Loucy (cell line): ENCODE data around the gene SLC16A8.

Source experiments
- CTCF ChIP-seq: fragments of 200-600 bp; sonication (generic); conservative IDR thresholded peaks from 2 replicates; pipeline ENCODE4 v1.5.1; 2014; ENCODE audit warnings: mild to moderate bottlenecking, antibody characterized with exemption, low read length
- EZH2phosphoT487 ChIP-seq: fragments of 200-600 bp; IDR thresholded peaks from 2 replicates; pipeline ENCODE4 v1.6.1; 2018; ENCODE audit warnings: antibody characterized with exemption, mild to moderate bottlenecking, moderate library complexity, borderline replicate concordance

GRCh38 chr22:38074181-38075104 is 9.5 kb downstream of the SLC16A8 start:
- TF ChIP-seq CTCF (no peak), EZH2phosphoT487 (no peak)
